K562 (cell line): ENCODE results near the gene MLXIPL.

Experiments used
- BCL6 ChIP-seq: fragments of 250-450 bp; sonication (Bioruptor Pico); IDR thresholded peaks from 2 replicates; pipeline ENCODE4 v1.4.0; 2020
- CTCF ChIP-seq, 3 experiments: IDR thresholded peaks in 2 of 3; conservative IDR thresholded peaks in 1 of 3; 2 replicates each; pipeline ENCODE4 v1.5.1; 2011 to 2012; ENCODE audit warnings: low read length in 3 of 3, mild to moderate bottlenecking in 3 of 3, control low read depth in 2 of 3, improper control_type of control experiment in 1 of 3, inconsistent platforms in 1 of 3, low read depth in 1 of 3, mixed read lengths in 1 of 3, moderate library complexity in 1 of 3; ENCODE audit not compliant: insufficient read depth in 2 of 3
- E2F1 ChIP-seq: sonication (generic); formaldehyde crosslinking; IDR thresholded peaks from 2 replicates; pipeline ENCODE4 v1.8.1; 2023; ENCODE audit warnings: mild to moderate bottlenecking, missing genetic modification reagents, moderate library complexity
- E2F5 ChIP-seq: sonication (generic); formaldehyde crosslinking; IDR thresholded peaks from 2 replicates; pipeline ENCODE4 v1.8.0; 2022; ENCODE audit warnings: mild to moderate bottlenecking, missing genetic modification reagents
- SMC3 ChIP-seq: conservative IDR thresholded peaks from 2 replicates; pipeline ENCODE4 v1.6.1; 2011; ENCODE audit warnings: low read depth, low read length, improper control_type of control experiment; ENCODE audit not compliant: insufficient read depth
- TBP ChIP-seq: optimal IDR thresholded peaks from 2 replicates; pipeline ENCODE3; 2011; ENCODE audit warnings: low read depth, low read length, improper control_type of control experiment
- TCF7L2 ChIP-seq: fragments of 150-350 bp; IDR thresholded peaks from 2 replicates; pipeline ENCODE4 v1.6.1; 2016; ENCODE audit warnings: low read depth, mild to moderate bottlenecking, low read length, moderate library complexity
- TFAM ChIP-seq: fragments of 250-450 bp; sonication (Bioruptor Pico); conservative IDR thresholded peaks from 2 replicates; pipeline ENCODE4 v1.5.0; 2021; ENCODE audit warnings: mild to moderate bottlenecking, moderate library complexity
- ZNF398 ChIP-seq: fragments of 250-450 bp; sonication (Bioruptor Pico); IDR thresholded peaks from 2 replicates; pipeline ENCODE4 v1.8.0; 2021; ENCODE audit warnings: moderate library complexity, mild to moderate bottlenecking, inconsistent platforms

- TF ChIP-seq CTCF (IDR thresholded peaks at IDR 0.05 in 2 of 3, conservative IDR thresholded peaks at IDR 0.05 in 1 of 3; ENCODE audit: insufficient read depth in 2 of 3, low read depth in 1 of 3, low read length in 3 of 3) = peak in 2 of 3 experiments; percentile 32 to 48; a peak in 3 of 6 replicates
- TF ChIP-seq BCL6 = no peak
- TF ChIP-seq SMC3 = no peak
- TF ChIP-seq TFAM (CRISPR knock-in tag) = no peak
- TF ChIP-seq ZNF398 (CRISPR knock-in tag) = no peak
- TF ChIP-seq TBP = no peak
- TF ChIP-seq E2F5 (CRISPR knock-in tag) = no peak
- no peak for TF ChIP-seq E2F1 (CRISPR knock-in tag)
- TF ChIP-seq TCF7L2 = no peak
Observed at GRCh38 chr7:73647725-73648592, 23.6 kb upstream of the MLXIPL start.
